Stimulated activated naive CD8-positive, alpha-beta T cell treated with anti-CD3 and anti-CD28 coated beads, Interleukin-15, Interleukin-2, amounts not matched to agents 100 ng/mL and 50 ng/mL, for 24 hours (primary cell): ENCODE results near the gene CHCHD2.
"Not testable (repeated sequence)": the region's sequence is repeated elsewhere in the genome, so short reads cannot be mapped to it uniquely, and the experiment has no call there.

Experiments
- H3K27ac Mint-ChIP-seq: one replicate; pipeline ENCODE4 v1.8.0; 2021; ENCODE audit warnings: mild to moderate bottlenecking, mixed read lengths
- H3K27me3 Mint-ChIP-seq: one replicate; pipeline ENCODE4 v1.8.0; 2021; ENCODE audit warnings: mixed read lengths
- H3K36me3 Mint-ChIP-seq: one replicate; pipeline ENCODE4 v1.8.0; 2021; ENCODE audit warnings: low read depth, mixed read lengths
- H3K4me1 Mint-ChIP-seq: one replicate; pipeline ENCODE4 v1.8.0; 2021; ENCODE audit warnings: low read depth, mixed read lengths
- H3K4me3 Mint-ChIP-seq: one replicate; pipeline ENCODE4 v1.8.0; 2021; ENCODE audit warnings: mild to moderate bottlenecking, mixed read lengths
- H3K9me3 Mint-ChIP-seq: one replicate; pipeline ENCODE4 v1.8.0; 2021; ENCODE audit warnings: mixed read lengths

Gene CHCHD2

DNA sequence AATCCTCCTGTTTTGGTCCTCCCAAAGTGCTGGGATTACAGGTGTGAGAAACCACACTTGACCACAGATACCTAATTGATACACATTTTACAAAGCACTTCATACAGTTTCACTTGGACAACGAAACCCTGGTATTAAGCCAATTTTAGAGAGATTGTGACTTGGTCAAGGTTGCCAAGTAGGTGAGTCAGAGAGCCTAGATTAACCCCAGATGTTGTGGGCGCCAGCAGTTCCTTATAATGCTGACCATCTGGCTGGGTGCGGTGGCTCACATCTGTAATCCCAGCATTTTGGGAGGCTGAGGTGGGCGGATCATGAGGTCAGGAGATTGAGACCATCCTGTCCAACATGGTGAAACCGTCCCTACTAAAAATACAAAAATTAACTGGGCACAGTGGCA lies 8.6 kb downstream of the CHCHD2 start:
- peaks cover 3% of the 10 kb centered on the region for H3K4me1 Mint-ChIP-seq
- no peaks in the 10 kb centered on the region for H3K9me3 Mint-ChIP-seq
- H3K36me3 Mint-ChIP-seq: peaks cover 33% of the 10 kb centered on the region
- no peak overlapping the region for H3K4me3 Mint-ChIP-seq
- H3K27ac Mint-ChIP-seq: no peak overlapping the region
- H3K27me3 Mint-ChIP-seq: no peaks in the 10 kb centered on the region

DNA sequence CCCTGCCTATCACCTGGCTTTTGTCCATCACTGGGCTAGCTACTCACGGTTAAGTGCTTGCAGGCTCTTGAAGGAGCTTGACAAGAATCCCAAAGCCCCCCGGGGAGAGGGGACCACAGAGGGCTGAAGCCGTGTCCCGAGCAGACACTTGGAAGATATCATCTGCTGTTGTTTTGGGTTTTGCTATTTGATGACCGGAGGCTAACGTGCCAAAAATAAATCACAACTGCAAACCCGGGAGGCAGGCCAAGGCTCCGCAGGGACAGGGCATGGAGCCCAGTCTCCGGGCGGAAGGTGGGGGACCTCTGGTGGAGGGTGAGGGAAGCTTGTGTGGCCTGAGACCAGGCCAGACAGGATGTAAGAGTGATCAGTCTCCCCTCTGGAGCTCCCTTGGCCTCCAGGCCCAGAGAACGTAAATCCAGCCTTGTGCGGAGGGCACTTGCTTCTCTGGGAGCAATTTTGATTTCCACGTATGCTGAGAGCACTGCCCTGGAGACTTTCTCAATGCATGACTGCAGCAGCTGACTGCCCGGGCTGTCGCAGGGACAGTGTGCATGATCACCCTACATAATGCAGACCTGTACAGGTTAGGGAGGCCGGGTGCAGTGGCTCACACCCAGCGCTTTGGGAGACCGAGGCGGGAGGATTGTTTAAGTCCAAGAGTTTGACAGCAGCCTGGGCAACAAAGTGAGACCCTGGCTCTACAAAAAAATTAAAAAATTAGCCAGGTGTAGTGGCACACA lies 13.3 kb downstream of the CHCHD2 start, which contains the start of gene PHKG1:
TSS of gene PHKG1 (minus strand) at position 164 of the 743 bp plus-strand sequence. CDS start 4,011 bp downstream, outside the sequence.
- H3K9me3 Mint-ChIP-seq: no peaks in the 10 kb centered on the region
- no peak within 1 kb of the TSS for H3K27ac Mint-ChIP-seq
- peaks cover 11% of the 10 kb centered on the region for H3K36me3 Mint-ChIP-seq
- H3K4me1 Mint-ChIP-seq: no peaks in the 10 kb centered on the region
- no peak within 1 kb of the TSS for H3K4me3 Mint-ChIP-seq
- no peaks in the 10 kb centered on the region for H3K27me3 Mint-ChIP-seq

DNA sequence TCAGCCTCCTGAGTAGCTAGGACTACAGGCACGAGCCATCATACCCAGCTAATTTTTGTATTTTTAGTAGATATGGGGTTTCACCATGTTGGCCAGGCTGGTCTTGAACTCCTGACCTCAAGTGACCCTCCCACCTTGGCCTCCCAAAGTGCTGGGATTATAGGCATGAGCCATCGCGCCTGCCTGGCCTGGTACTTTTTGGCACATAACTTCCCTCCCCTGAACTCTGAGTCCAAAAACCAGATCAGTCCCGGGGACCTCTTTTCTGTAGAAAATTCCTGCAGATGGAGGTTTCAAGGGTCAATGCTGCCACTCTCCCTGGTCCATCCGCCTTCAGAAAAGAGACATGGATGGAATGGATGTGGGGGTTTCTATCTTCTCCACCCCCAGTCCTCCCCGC lies 13.9 kb downstream of the CHCHD2 start:
- H3K4me3 Mint-ChIP-seq, H3K27ac Mint-ChIP-seq, H3K27me3 Mint-ChIP-seq, H3K36me3 Mint-ChIP-seq, H3K4me1 Mint-ChIP-seq, H3K9me3 Mint-ChIP-seq: not testable (repeated sequence)

DNA sequence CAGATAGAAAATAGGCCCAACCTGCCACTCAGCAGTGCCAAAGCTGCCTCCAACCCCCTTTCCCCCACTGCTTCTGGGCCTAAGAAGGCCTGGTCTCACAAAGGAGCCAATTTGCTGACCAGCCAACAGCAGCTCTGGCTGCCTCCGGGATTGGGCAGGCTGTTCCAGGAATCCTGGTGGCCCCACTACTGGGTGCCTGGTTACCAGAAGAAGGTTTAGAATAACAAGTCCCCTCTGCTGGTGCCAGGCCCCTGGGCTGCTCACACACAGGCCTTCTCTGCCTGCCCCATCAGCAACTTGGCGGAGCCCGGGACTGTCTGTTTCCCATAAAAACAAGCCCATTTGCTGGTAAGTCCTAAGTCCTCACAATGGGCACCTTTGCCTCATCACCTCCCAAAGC lies 14.7 kb downstream of the CHCHD2 start:
- Mint-ChIP-seq H3K4me1 (no peaks in the 10 kb centered on the region), H3K4me3 (no peak overlapping the region), H3K9me3 (no peaks in the 10 kb centered on the region), H3K27ac (no peak overlapping the region), H3K27me3 (no peaks in the 10 kb centered on the region), H3K36me3 (peaks cover 7% of the 10 kb centered on the region)

DNA sequence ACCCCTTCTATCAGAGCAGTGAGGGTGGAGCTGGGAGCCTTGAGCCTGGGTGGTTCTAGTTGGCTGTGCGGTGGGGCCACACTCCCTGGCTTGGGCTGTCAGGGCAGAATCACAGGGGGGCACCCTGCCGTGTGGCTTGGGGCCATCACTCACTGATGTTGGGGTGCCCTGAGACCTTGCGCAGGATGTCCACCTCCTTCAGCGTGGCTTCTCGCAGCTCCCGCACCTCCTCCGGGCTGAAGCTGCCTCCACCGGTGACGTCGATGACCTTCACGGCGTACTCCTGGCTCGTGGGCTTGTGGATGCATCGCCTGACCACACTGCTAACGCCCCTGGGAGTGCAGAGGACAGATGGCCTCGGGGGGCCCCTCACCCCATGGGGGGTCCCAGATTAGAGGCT lies 18.8 kb downstream of the CHCHD2 start:
- Mint-ChIP-seq H3K4me3 (no peak overlapping the region), H3K27ac (no peak overlapping the region), H3K36me3 (peaks cover 14% of the 10 kb centered on the region), H3K9me3 (no peaks in the 10 kb centered on the region), H3K4me1 (no peaks in the 10 kb centered on the region), H3K27me3 (no peaks in the 10 kb centered on the region)

DNA sequence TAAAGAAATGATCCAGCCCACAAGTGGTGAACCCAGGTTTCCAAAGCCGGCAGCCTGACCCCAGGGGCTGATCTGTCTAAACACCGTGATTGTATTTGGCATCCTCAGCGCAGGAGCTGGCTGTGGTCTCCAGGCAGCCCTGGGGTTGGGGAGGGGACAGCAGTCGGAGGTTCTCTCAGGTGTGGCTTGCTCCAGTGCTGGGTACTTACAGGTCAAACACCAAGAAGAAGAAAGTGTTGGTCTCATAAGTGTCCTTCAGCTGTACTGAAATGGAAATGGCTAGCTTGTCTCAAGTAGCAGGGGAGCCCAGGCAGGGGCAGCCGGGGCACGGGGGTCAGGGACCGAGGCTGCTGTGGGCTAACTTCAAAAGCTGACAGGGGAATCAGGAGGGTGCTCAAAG lies 19.5 kb downstream of the CHCHD2 start:
- no peaks in the 10 kb centered on the region for H3K4me1 Mint-ChIP-seq
- no peak overlapping the region for H3K27ac Mint-ChIP-seq
- H3K9me3 Mint-ChIP-seq: no peaks in the 10 kb centered on the region
- H3K27me3 Mint-ChIP-seq: no peaks in the 10 kb centered on the region
- peaks cover 19% of the 10 kb centered on the region for H3K36me3 Mint-ChIP-seq
- no peak overlapping the region for H3K4me3 Mint-ChIP-seq

DNA sequence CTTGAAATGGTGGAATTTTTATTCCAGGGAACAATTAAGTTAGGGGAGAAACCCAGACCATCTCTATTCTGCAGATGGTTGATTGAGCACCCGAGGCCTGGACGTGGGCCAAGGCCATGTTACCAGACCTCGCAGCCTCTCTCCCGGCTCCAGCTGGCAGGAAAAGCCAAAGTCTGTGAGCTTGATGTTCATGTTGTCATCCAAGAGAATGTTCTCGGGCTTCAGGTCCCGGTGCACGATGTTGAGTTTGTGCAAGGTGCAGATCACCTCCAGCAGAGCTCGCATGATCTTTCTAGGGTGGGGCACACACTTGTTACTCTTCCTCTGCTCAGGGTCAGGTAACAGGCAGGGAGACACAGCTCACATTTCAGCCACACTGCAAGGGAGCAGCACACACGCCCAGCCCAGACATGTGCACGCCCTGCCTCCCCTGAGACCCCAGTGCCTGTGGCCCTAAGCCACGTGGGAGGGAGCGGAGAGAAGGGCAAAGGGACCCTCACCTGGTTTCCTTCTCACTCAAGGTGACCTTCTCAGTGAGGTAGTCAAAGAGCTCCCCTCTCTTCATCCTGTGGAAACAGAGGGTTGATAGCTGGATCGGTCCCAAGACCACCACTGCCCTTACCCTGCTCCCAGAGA lies 23.0 kb downstream of the CHCHD2 start:
- Mint-ChIP-seq H3K36me3 (peaks cover 29% of the 10 kb centered on the region), H3K9me3 (no peaks in the 10 kb centered on the region), H3K4me3 (no peak overlapping the region), H3K27ac (no peak overlapping the region), H3K27me3 (no peaks in the 10 kb centered on the region), H3K4me1 (no peaks in the 10 kb centered on the region)

DNA sequence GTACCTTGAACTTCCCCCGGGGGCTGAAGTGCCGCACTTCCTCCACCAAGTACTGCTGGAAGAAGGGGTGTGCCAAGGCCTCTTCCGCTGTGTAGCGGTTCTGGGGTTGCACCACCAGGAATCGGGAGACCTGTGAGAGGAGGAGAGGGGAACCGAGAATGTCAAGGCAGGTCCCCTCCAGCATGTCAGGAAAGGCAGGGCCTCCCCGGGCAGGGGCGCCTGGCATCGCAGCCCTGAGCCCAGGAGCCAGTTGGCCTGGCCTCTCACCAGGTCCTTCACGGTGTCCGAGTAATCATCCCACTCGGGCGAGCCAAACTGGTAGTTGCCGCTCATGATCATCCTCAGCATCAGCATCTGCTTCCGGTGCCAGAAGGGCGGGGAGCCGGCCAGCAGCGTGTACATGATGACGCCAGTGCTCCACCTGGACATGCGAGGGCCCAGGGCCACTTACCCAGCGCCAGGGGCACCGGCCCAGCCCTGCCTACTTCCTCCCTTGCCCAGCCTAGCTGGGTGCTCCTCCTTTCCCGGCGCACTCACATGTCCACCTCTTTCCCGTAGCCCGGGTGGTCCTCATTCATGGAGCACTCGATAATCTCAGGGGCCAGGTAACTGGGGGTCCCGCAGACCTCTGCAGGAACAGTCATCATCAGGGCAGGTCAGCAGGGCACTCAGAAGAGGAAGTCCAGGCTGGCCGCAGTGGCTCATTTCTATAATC lies 24.5 kb downstream of the CHCHD2 start:
- Mint-ChIP-seq H3K4me3 (no peak overlapping the region), H3K9me3 (no peaks in the 10 kb centered on the region), H3K27ac (no peak overlapping the region), H3K36me3 (peaks cover 30% of the 10 kb centered on the region), H3K27me3 (no peaks in the 10 kb centered on the region), H3K4me1 (no peaks in the 10 kb centered on the region)

DNA sequence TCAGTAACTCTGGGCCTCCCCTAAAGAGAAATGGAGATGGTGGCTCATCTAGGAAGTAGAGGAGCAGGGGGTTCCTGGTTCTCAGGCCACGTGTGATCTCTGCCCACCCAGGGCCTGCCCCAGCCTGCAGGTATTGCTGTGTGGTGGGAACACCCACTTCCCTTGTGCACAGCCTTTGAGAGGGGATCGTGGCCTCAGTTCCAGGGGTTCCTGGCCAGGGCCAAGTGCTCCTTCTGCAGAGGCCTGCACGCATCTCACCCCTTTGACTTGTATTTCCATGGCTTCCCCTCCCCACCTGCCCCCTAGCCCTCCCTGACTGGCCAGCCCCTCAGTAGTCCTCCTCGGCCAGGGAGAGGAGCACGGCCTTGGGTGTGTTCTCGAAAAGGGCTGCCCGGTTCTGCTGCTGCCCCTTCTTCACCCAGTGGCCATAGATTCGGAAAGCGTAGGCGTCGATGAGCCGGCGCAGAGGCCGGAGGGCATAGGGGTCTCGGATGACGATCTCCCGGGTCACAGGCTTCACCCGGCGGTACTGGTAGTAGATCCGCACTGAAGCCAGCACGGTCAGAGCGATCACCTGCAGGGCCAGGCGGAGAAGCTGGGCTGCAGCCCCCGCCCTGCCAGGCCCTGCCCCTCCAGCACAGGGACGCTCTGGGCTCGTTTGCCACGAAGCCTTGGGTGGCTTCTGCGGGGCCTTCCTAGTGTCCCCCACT lies 25.4 kb downstream of the CHCHD2 start:
- not testable (repeated sequence) for H3K27me3 Mint-ChIP-seq, H3K4me1 Mint-ChIP-seq, H3K9me3 Mint-ChIP-seq, H3K4me3 Mint-ChIP-seq, H3K27ac Mint-ChIP-seq
- H3K36me3 Mint-ChIP-seq: peaks cover 27% of the 10 kb centered on the region

DNA sequence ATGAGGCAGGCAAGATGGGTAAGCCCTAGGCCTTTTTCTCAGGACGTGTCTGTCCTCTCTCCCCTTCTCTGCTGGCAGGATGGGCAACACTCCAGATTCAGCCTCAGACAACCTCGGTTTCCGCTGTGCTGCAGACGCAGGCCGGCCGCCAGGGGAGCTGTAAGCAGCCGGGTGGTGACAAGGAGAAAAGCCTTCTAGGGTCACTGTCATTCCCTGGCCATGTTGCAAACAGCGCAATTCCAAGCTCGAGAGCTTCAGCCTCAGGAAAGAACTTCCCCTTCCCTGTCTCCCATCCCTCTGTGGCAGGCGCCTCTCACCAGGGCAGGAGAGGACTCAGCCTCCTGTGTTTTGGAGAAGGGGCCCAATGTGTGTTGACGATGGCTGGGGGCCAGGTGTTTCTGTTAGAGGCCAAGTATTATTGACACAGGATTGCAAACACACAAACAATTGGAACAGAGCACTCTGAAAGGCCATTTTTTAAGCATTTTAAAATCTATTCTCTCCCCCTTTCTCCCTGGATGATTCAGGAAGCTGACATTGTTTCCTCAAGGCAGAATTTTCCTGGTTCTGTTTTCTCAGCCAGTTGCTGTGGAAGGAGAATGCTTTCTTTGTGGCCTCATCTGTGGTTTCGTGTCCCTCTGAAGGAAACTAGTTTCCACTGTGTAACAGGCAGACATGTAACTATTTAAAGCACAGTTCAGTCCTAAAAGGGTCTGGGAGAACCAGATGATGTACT lies 26.7 kb downstream of the CHCHD2 start:
- Mint-ChIP-seq H3K9me3 (no peaks in the 10 kb centered on the region), H3K36me3 (peaks cover 30% of the 10 kb centered on the region), H3K27me3 (no peaks in the 10 kb centered on the region), H3K4me3 (no peak overlapping the region), H3K27ac (no peak overlapping the region), H3K4me1 (no peaks in the 10 kb centered on the region)

DNA sequence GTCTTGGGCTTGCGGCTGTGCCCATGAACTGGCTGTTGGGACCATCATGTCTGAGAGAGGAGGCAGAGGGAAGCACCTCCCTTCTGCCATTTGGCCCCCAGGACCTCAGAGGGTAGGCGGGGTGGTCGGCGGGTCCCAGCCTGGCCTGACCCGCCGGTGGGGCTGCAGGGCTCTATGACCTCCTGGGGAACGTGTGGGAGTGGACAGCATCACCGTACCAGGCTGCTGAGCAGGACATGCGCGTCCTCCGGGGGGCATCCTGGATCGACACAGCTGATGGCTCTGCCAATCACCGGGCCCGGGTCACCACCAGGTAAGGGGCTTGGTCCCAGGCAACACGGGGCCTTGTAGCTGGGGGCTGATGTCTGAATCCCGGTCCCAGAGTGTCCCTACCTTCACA lies 28.1 kb downstream of the CHCHD2 start:
- Mint-ChIP-seq H3K27me3 (no peaks in the 10 kb centered on the region), H3K36me3 (peaks cover 29% of the 10 kb centered on the region), H3K4me3 (no peak overlapping the region), H3K9me3 (no peaks in the 10 kb centered on the region), H3K27ac (no peak overlapping the region), H3K4me1 (peaks cover 3% of the 10 kb centered on the region)

DNA sequence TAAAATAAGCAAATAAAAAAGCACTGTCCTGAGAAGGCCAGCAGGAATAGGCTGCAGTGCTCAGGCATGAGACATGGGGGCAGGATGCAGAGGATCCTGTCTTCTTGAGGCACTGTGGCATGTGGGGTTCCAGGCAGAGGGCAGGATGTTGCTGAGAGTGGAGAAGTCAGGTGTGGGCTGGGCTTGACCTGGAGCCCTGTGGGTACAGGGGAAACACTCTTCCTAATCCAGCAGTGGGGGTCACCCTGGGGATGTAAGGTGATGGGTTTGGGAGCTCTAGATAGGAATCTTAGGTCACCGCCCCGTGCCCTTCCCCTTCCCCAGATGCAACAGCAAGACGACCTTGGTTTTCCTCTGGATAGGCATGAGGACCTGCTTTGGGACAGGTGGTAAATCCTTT lies 28.6 kb downstream of the CHCHD2 start:
- Mint-ChIP-seq H3K27me3 (no peaks in the 10 kb centered on the region), H3K36me3 (peaks cover 34% of the 10 kb centered on the region), H3K4me3 (no peak overlapping the region), H3K9me3 (no peaks in the 10 kb centered on the region), H3K4me1 (peaks cover 3% of the 10 kb centered on the region), H3K27ac (no peak overlapping the region)

DNA sequence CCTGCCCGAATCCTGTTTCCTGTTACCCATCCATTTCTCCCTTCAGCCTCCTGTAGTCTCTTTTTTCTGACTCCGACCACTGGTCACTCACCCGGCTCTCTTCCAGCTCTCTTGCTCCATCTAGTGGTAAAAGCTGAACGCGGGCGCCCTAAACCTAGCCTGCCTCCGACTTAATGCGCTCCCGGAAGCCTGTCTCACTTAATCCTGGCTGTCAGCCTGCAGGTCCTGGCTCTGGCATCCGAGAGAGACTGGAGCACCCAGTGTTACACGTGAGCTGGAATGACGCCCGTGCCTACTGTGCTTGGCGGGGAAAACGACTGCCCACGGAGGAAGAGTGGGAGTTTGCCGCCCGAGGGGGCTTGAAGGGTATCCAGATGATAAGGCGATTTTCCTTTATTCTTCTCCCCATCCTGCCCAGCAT lies 31.9 kb downstream of the CHCHD2 start:
- Mint-ChIP-seq H3K36me3 (peaks cover 37% of the 10 kb centered on the region), H3K27me3 (no peaks in the 10 kb centered on the region), H3K4me3 (no peak overlapping the region), H3K9me3 (no peaks in the 10 kb centered on the region), H3K27ac (no peak overlapping the region), H3K4me1 (peaks cover 3% of the 10 kb centered on the region)

DNA sequence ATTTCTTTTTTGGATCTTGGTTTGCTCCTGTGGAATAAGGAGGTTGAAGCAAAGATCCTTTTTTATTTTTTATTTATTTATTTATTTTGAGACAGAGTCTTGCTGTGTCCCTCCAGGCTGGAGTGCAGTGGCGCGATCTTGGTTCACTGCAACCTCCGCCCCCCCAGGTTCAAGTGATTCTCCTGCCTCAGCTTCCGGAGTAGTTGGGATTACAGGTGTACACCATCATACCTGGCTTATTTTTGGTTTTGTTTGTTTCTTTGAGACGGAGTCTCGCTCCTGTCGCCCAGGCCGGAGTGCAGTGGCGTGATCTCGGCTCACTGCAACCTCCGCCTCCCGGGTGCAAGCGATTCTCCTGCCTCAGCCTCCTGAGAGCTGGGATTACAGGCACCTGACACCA lies 39.9 kb downstream of the CHCHD2 start:
- H3K9me3 Mint-ChIP-seq, H3K27ac Mint-ChIP-seq, H3K4me3 Mint-ChIP-seq, H3K27me3 Mint-ChIP-seq: not testable (repeated sequence)
- Mint-ChIP-seq H3K36me3 (peaks cover 54% of the 10 kb centered on the region), H3K4me1 (peaks cover 33% of the 10 kb centered on the region)
